Mammary epithelial cell (primary cell): ENCODE results near the gene GBX2.

Experiments
- CTCF ChIP-seq, 2 donors: IDR thresholded peaks in 1 of 2; conservative IDR thresholded peaks in 1 of 2; 2 replicates each; pipeline ENCODE4 v1.5.1; 2011 to 2012; ENCODE audit warnings: inconsistent platforms in 2 of 2, low read length in 2 of 2, mild to moderate bottlenecking in 2 of 2, control low read depth in 1 of 2, low read depth in 1 of 2; ENCODE audit not compliant: insufficient read depth in 1 of 2; ENCODE audit errors: extremely low read depth in 1 of 2
- EZH2 ChIP-seq: IDR thresholded peaks from 2 replicates; pipeline ENCODE4 v1.6.1; 2012; ENCODE audit warnings: low read length, inconsistent platforms, borderline replicate concordance

DNA sequence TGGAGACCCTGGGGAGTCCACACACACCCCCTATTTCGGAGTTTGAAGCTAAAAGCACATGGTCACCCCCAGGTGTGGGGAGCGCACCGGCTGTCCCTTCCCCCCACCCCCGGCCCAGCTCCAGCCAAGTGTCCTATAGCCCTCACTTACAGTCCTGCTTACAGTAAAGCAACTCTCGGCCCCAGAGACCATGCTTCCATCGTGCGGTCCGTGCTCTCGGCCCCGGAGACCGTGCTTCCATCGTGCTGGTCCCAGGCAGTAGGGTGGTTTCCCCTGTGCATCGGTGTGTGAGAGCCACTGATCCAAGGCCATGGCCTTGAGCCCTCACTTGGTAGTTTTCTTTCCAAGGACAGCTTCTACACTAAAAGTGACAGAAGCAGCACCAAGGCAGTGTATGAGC, 48.7 kb downstream of the GBX2 start:
- TF ChIP-seq CTCF (conservative IDR thresholded peaks at IDR 0.05 in 1 of 2, IDR thresholded peaks at IDR 0.05 in 1 of 2; ENCODE audit: extremely low read depth in 1 of 2, insufficient read depth in 1 of 2, low read depth in 1 of 2, low read length in 2 of 2) (no peak), EZH2 (no peak)
